Prostate gland (tissue), 2 donors: ENCODE results near the gene CYB5A.

Source experiments
- POLR2AphosphoS5 ChIP-seq: sonication (generic); formaldehyde crosslinking; IDR thresholded peaks from one replicate; pipeline ENCODE4 v1.6.1; 2017; ENCODE audit warnings: antibody characterized with exemption
- TF ChIP-seq, protein P1 (sequence below), 4 experiments: fragments of 200-600 bp in 2 of 4; fragments of 450-650 bp in 2 of 4; sonication (generic) in 2 of 4; IDR thresholded peaks; 1 replicate in 3 of 4; 2 replicates in 1 of 4; pipeline ENCODE4 v1.5.1; 2016 to 2019; ENCODE audit warnings: antibody characterized with exemption in 4 of 4, mild to moderate bottlenecking in 2 of 4, moderate library complexity in 2 of 4

DNA sequence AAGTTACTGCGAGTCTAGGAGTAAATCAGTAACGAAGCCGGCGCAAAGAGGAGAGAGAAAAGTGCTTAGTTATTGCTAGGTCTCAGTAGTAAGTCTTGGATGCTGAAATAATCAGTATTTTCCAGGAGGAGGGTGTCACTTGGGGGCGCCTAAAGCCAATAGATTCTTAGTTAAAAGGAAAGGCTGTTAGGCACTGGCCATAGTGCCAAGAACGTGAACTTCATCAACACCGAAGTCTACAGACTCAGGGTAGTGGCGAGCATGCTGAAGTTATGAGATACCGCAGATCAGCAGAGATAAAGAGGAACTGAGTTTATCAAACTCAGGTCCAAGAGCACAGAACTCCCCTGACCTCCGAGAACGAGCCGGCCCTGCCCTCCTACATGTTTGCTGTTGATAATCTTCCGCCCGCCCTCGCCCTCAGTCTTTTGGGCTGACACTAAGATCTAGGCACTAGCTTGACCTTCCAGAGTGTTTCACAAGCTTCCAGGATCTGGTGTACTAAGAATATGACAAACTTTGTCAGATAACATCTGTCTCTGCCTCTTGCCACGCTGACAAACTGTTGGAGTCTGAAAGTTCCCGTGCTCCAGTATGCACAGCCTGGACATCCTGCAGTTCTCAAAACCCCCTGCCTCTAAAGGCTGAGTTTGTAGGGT lies 49.2 kb downstream of the CYB5A start:
- TF ChIP-seq, protein P1, sequence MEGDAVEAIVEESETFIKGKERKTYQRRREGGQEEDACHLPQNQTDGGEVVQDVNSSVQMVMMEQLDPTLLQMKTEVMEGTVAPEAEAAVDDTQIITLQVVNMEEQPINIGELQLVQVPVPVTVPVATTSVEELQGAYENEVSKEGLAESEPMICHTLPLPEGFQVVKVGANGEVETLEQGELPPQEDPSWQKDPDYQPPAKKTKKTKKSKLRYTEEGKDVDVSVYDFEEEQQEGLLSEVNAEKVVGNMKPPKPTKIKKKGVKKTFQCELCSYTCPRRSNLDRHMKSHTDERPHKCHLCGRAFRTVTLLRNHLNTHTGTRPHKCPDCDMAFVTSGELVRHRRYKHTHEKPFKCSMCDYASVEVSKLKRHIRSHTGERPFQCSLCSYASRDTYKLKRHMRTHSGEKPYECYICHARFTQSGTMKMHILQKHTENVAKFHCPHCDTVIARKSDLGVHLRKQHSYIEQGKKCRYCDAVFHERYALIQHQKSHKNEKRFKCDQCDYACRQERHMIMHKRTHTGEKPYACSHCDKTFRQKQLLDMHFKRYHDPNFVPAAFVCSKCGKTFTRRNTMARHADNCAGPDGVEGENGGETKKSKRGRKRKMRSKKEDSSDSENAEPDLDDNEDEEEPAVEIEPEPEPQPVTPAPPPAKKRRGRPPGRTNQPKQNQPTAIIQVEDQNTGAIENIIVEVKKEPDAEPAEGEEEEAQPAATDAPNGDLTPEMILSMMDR (IDR thresholded peaks at IDR 0.05): peak in 1 of 4 experiments; percentile 9
- no peak for TF ChIP-seq POLR2AphosphoS5
